Stimulated activated CD4-positive, alpha-beta T cell treated with anti-CD3 and anti-CD28 coated beads, Interleukin-12 subunit alpha, Interleukin-12 subunit beta, amount 100 ng/mL, for 48 hours (primary cell): ENCODE measurements around the gene CRADD.

ENCODE experiments used
- DNase-seq, 3 donors: peaks; one replicate each; pipeline ENCODE4 v3.0.0-alpha.2; 2020; ENCODE audit warnings: low read depth in 2 of 3, low spot score in 1 of 3

Gene CRADD

GRCh38 chr12:93805736-93806141 is 128.6 kb downstream of the CRADD start:
- DNase-seq: no peak

GRCh38 chr12:93807354-93807753 is 130.2 kb downstream of the CRADD start:
- DNase-seq: no peak

- DNase-seq: no peak
These were observed 131.2 kb downstream of the CRADD start for GRCh38 chr12:93808169-93808899.

GRCh38 chr12:93812626-93813025 is 135.5 kb downstream of the CRADD start:
- no peak for DNase-seq

- DNase-seq: no peak
These were observed 136.0 kb downstream of the CRADD start for GRCh38 chr12:93813186-93813585.

GRCh38 chr12:93813972-93814821 is 137.0 kb downstream of the CRADD start:
- DNase-seq: no peak

- DNase-seq: no peak
These were observed 141.4 kb downstream of the CRADD start for GRCh38 chr12:93818488-93819049.

GRCh38 chr12:93819050-93819491 is 141.9 kb downstream of the CRADD start:
- no peak for DNase-seq

- DNase-seq: no peak
These were observed 146.6 kb downstream of the CRADD start for GRCh38 chr12:93823616-93824391.

- no peak for DNase-seq
These were observed 147.6 kb downstream of the CRADD start for GRCh38 chr12:93824514-93825500.

- no peak for DNase-seq
These were observed 148.3 kb downstream of the CRADD start for GRCh38 chr12:93825501-93825888.

- no peak for DNase-seq
These were observed 148.9 kb downstream of the CRADD start for GRCh38 chr12:93825931-93826555.

- no peak for DNase-seq
These were observed 150.0 kb downstream of the CRADD start for GRCh38 chr12:93827179-93827578.

- no peak for DNase-seq
These were observed 150.5 kb downstream of the CRADD start for GRCh38 chr12:93827669-93828068.

- no peak for DNase-seq
These were observed 151.8 kb downstream of the CRADD start for GRCh38 chr12:93829016-93829415.

- no peak for DNase-seq
These were observed 154.2 kb downstream of the CRADD start for GRCh38 chr12:93831374-93831773.

- DNase-seq: no peak
These were observed 155.0 kb downstream of the CRADD start for GRCh38 chr12:93832131-93832530.

- DNase-seq: no peak
These were observed 156.8 kb downstream of the CRADD start for GRCh38 chr12:93833946-93834345.

GRCh38 chr12:93836620-93837260 is 159.6 kb downstream of the CRADD start:
- no peak for DNase-seq
